Measurements from ENCODE around the gene CDH4. TPM values are rescaled to one million over a fixed set of nuclear protein-coding genes. Genes with fewer than 3 reads are reported as not detected.

The CDH4 gene
- total and polyA plus RNA-seq, 2 donors (not counting 3 experiments of a cell fraction or from before 2014, with no cell fraction given) = 0.17 to 0.51 TPM

DNA sequence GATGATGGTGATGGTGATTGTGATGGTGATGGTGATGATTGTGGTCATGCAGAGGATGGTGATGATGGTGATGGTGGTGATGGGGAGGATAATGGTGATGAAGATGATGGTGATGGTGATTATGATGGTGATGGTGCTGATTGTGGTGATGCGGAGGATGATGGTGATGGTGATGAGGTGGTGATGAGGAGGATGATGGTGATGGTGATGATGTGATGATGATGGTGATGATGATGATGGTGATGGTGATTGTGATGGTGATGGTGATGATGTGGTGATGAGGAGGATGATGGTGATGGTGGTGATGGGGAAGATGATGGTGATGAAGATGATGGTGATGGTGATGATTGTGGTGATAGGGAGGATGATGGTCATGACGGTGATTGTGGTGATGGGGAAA lies 333.7 kb downstream of the CDH4 start:
- Histone ChIP-seq H3K9me3 (replicated peaks; ENCODE audit: control insufficient read depth, insufficient read depth, low read length) (peaks cover 8% of the 10 kb centered on the region), H4K20me1 (replicated peaks; ENCODE audit: control insufficient read depth, extremely low read depth, insufficient read depth, low read length) (no peaks in the 10 kb centered on the region), H3K4me1 (ENCODE audit: control insufficient read depth, extremely low read depth, insufficient read depth, low read length) (no peaks in the 10 kb centered on the region), H3K4me2 (ENCODE audit: insufficient read depth, low read length) (no peak overlapping the region), H3K27me3 (ENCODE audit: control insufficient read depth in 2 of 2, insufficient read depth in 2 of 2, low read length in 2 of 2) (no peaks in the 10 kb centered on the region), H3K9ac (replicated peaks; ENCODE audit: extremely low read depth, insufficient read depth, low read length) (no peak overlapping the region), H3K27ac (ENCODE audit: insufficient read depth, low read depth, low read length) (no peak overlapping the region), H3K9me1 (replicated peaks; ENCODE audit: control insufficient read depth, extremely low read depth, insufficient read depth, low read length) (no peaks in the 10 kb centered on the region), H3K79me2 (ENCODE audit: control insufficient read depth, insufficient read depth, low read length) (no peaks in the 10 kb centered on the region), H3K4me3 (replicated peaks in 1 of 3; ENCODE audit: insufficient read depth in 1 of 3, low read depth in 1 of 3, low read length in 3 of 3) (no peak overlapping the region), H2AFZ (ENCODE audit: low read depth, low read length) (no peak overlapping the region), H3K36me3 (ENCODE audit: control insufficient read depth in 2 of 2, extremely low read depth in 1 of 2, insufficient read depth in 2 of 2, low read length in 2 of 2) (no peaks in the 10 kb centered on the region)
- POLR2A ChIA-PET = no interaction called here
- dilution Hi-C loops (cut with MboI; ENCODE audit: extremely low pct_ligation_motif_present, low sequenced_read_pairs) (no loop called here), intact Hi-C loops (cut with micrococcal nuclease) (no loop called here)
- DNase-seq (ENCODE audit: low read depth, low spot score) = no peak
- no TSS peak for BruUV-seq (replicated peaks)
- no peak for FAIRE-seq
- no peak for TF ChIP-seq CTCF (IDR thresholded peaks at IDR 0.05; ENCODE audit: extremely low read depth in 1 of 2, insufficient read depth in 1 of 2, low read depth in 1 of 2, low read length in 2 of 2)
- no peak for TF ChIP-seq JUN (IDR thresholded peaks at IDR 0.05; ENCODE audit: borderline replicate concordance, insufficient read depth, insufficient read length, low read depth)
- TF ChIP-seq FOS (IDR thresholded peaks at IDR 0.05; ENCODE audit: borderline replicate concordance, insufficient read depth, low read length) = no peak
- CTCF ChIA-PET = no interaction called here

- no TSS peak for BruUV-seq (replicated peaks)
- Histone ChIP-seq H3K4me1 (ENCODE audit: control insufficient read depth, extremely low read depth, insufficient read depth, low read length) (no peaks in the 10 kb centered on the region), H3K4me2 (ENCODE audit: insufficient read depth, low read length) (no peak overlapping the region), H2AFZ (ENCODE audit: low read depth, low read length) (no peak overlapping the region), H4K20me1 (replicated peaks; ENCODE audit: control insufficient read depth, extremely low read depth, insufficient read depth, low read length) (no peaks in the 10 kb centered on the region), H3K9me1 (replicated peaks; ENCODE audit: control insufficient read depth, extremely low read depth, insufficient read depth, low read length) (no peaks in the 10 kb centered on the region), H3K79me2 (ENCODE audit: control insufficient read depth, insufficient read depth, low read length) (no peaks in the 10 kb centered on the region), H3K36me3 (ENCODE audit: control insufficient read depth in 2 of 2, extremely low read depth in 1 of 2, insufficient read depth in 2 of 2, low read length in 2 of 2) (no peaks in the 10 kb centered on the region), H3K9me3 (replicated peaks; ENCODE audit: control insufficient read depth, insufficient read depth, low read length) (peaks cover 5% of the 10 kb centered on the region), H3K27me3 (ENCODE audit: control insufficient read depth in 2 of 2, insufficient read depth in 2 of 2, low read length in 2 of 2) (no peaks in the 10 kb centered on the region), H3K9ac (replicated peaks; ENCODE audit: extremely low read depth, insufficient read depth, low read length) (no peak overlapping the region), H3K27ac (ENCODE audit: insufficient read depth, low read depth, low read length) (no peak overlapping the region), H3K4me3 (replicated peaks in 1 of 3; ENCODE audit: insufficient read depth in 1 of 3, low read depth in 1 of 3, low read length in 3 of 3) (no peak overlapping the region)
- no peak for TF ChIP-seq MYC (IDR thresholded peaks at IDR 0.05; ENCODE audit: low read depth, low read length)
- no peak for TF ChIP-seq FOS (IDR thresholded peaks at IDR 0.05; ENCODE audit: borderline replicate concordance, insufficient read depth, low read length)
- no peak for TF ChIP-seq GATA2 (IDR thresholded peaks at IDR 0.05; ENCODE audit: insufficient read depth, insufficient read length, low read depth, low read length)
- no peak for TF ChIP-seq POLR2AphosphoS5 (IDR thresholded peaks at IDR 0.05; ENCODE audit: insufficient read depth, low read depth, low read length)
- no peak for TF ChIP-seq POLR2A (IDR thresholded peaks at IDR 0.05; ENCODE audit: low read depth, low read length)
- TF ChIP-seq, protein P1, sequence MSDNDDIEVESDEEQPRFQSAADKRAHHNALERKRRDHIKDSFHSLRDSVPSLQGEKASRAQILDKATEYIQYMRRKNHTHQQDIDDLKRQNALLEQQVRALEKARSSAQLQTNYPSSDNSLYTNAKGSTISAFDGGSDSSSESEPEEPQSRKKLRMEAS (IDR thresholded peaks at IDR 0.05; ENCODE audit: insufficient read depth, insufficient read length) = no peak
- TF ChIP-seq EZH2 (IDR thresholded peaks at IDR 0.05; ENCODE audit: borderline replicate concordance, low read depth, low read length, severe bottlenecking) = no peak
- no peak for TF ChIP-seq JUN (IDR thresholded peaks at IDR 0.05; ENCODE audit: borderline replicate concordance, insufficient read depth, insufficient read length, low read depth)
- TF ChIP-seq CTCF (IDR thresholded peaks at IDR 0.05; ENCODE audit: extremely low read depth in 1 of 2, insufficient read depth in 1 of 2, low read depth in 1 of 2, low read length in 2 of 2) = no peak
- FAIRE-seq (no peak), DNase-seq (ENCODE audit: low read depth, low spot score) (no peak)
- intact Hi-C loops (cut with micrococcal nuclease) = no loop called here
- CTCF ChIA-PET = no interaction called here
- POLR2A ChIA-PET = no interaction called here
- dilution Hi-C loops (cut with MboI; ENCODE audit: extremely low pct_ligation_motif_present, low sequenced_read_pairs) = no loop called here
These were observed 335.0 kb downstream of the CDH4 start for GRCh38 chr20:61587036-61587435.

All from endothelial cell of umbilical vein (primary cell).